HepG2 (cell line): ENCODE measurements around the gene NABP2. TPM values are rescaled to one million over a fixed set of nuclear protein-coding genes. Genes with fewer than 3 reads are reported as not detected.
A peak's percentile ranks its signal among the peaks of the same experiment; 100 is the strongest.

Source experiments
- BHLHE40 ChIP-seq: IDR thresholded peaks from 2 replicates; pipeline ENCODE4 v1.6.1; 2011; ENCODE audit warnings: low read length, improper control_type of control experiment
- CTCF ChIP-seq: sonication (generic); formaldehyde crosslinking; IDR thresholded peaks from 2 replicates; pipeline ENCODE4 v1.5.0; 2020; ENCODE audit warnings: mild to moderate bottlenecking, missing genetic modification reagents, moderate library complexity
- DRAP1 ChIP-seq: IDR thresholded peaks from 2 replicates; pipeline ENCODE4 v1.6.1; 2016; ENCODE audit warnings: missing genetic modification reagents, missing compliant biosample characterization
- E2F1 ChIP-seq: sonication (generic); formaldehyde crosslinking; IDR thresholded peaks from 2 replicates; pipeline ENCODE4 v1.5.0; 2020; ENCODE audit warnings: missing genetic modification reagents
- FOXK1 ChIP-seq: sonication (generic); formaldehyde crosslinking; IDR thresholded peaks from 2 replicates; pipeline ENCODE4 v1.4.0; 2020; ENCODE audit warnings: low read depth, missing genetic modification reagents, borderline replicate concordance
- FOXM1 ChIP-seq: sonication (generic); formaldehyde crosslinking; IDR thresholded peaks from 2 replicates; pipeline ENCODE4 v1.5.0; 2020; ENCODE audit warnings: missing genetic modification reagents
- HCFC1 ChIP-seq: fragments of 150-350 bp; IDR thresholded peaks from 2 replicates; pipeline ENCODE4 v1.6.1; 2014; ENCODE audit warnings: low read depth, low read length
- KDM1A ChIP-seq: IDR thresholded peaks from 2 replicates; pipeline ENCODE4 v1.6.1; 2016; ENCODE audit warnings: missing compliant biosample characterization
- KDM5B ChIP-seq: sonication (generic); formaldehyde crosslinking; IDR thresholded peaks from 2 replicates; pipeline ENCODE4 v1.4.0; 2020; ENCODE audit warnings: missing genetic modification reagents, mild to moderate bottlenecking, borderline replicate concordance
- KLF13 ChIP-seq: sonication (generic); formaldehyde crosslinking; IDR thresholded peaks from 2 replicates; pipeline ENCODE4 v1.4.0; 2020; ENCODE audit warnings: mild to moderate bottlenecking, missing genetic modification reagents
- MEIS2 ChIP-seq: sonication (generic); formaldehyde crosslinking; IDR thresholded peaks from 2 replicates; pipeline ENCODE4 v1.9.0; 2021; ENCODE audit warnings: mild to moderate bottlenecking, missing genetic modification reagents
- MYC ChIP-seq: sonication (generic); formaldehyde crosslinking; IDR thresholded peaks from 2 replicates; pipeline ENCODE4 v1.9.0; 2021; ENCODE audit warnings: missing genetic modification reagents, borderline replicate concordance
- NCOA2 ChIP-seq: sonication (generic); formaldehyde crosslinking; IDR thresholded peaks from 2 replicates; pipeline ENCODE4 v1.8.0; 2022; ENCODE audit warnings: inconsistent platforms
- PHF5A ChIP-seq: IDR thresholded peaks from one replicate; pipeline ENCODE4 v1.6.1; 2018; ENCODE audit warnings: low read depth, missing genetic modification reagents; ENCODE audit not compliant: unreplicated experiment
- RFXAP ChIP-seq: sonication (generic); formaldehyde crosslinking; IDR thresholded peaks from 2 replicates; pipeline ENCODE4 v1.4.0; 2020; ENCODE audit warnings: missing genetic modification reagents, borderline replicate concordance
- SKI ChIP-seq: fragments of 450-650 bp; IDR thresholded peaks from one replicate; pipeline ENCODE4 v1.6.1; 2018; ENCODE audit warnings: mild to moderate bottlenecking; ENCODE audit not compliant: partially characterized antibody
- SMYD3 ChIP-seq: sonication (generic); formaldehyde crosslinking; IDR thresholded peaks from 2 replicates; pipeline ENCODE4 v1.8.1; 2023; ENCODE audit warnings: mild to moderate bottlenecking, missing genetic modification reagents
- THAP7 ChIP-seq: sonication (generic); formaldehyde crosslinking; IDR thresholded peaks from 2 replicates; pipeline ENCODE4 v1.8.1; 2023; ENCODE audit warnings: mild to moderate bottlenecking, missing genetic modification reagents
- YY1 ChIP-seq: IDR thresholded peaks from 2 replicates; pipeline ENCODE4 v1.6.1; 2011; ENCODE audit warnings: low read length, low read depth, moderate library complexity, mild to moderate bottlenecking; ENCODE audit not compliant: insufficient read depth, insufficient replicate concordance
- ZBTB1 ChIP-seq: sonication (generic); formaldehyde crosslinking; IDR thresholded peaks from 2 replicates; pipeline ENCODE4 v1.4.0; 2020; ENCODE audit warnings: missing genetic modification reagents, borderline replicate concordance
- ZFP36 ChIP-seq: fragments of 150-350 bp; IDR thresholded peaks from 2 replicates; pipeline ENCODE4 v1.6.1; 2018; ENCODE audit warnings: borderline replicate concordance, low read length, low read depth; ENCODE audit not compliant: partially characterized antibody
- ZNF354B ChIP-seq: sonication (generic); formaldehyde crosslinking; IDR thresholded peaks from 2 replicates; pipeline ENCODE4 v1.8.0; 2022; ENCODE audit warnings: mild to moderate bottlenecking, missing genetic modification reagents
- ZNF430 ChIP-seq: sonication (generic); formaldehyde crosslinking; IDR thresholded peaks from 2 replicates; pipeline ENCODE4 v1.9.0; 2021; ENCODE audit warnings: mild to moderate bottlenecking, missing genetic modification reagents
- ZNF543 ChIP-seq: sonication (generic); formaldehyde crosslinking; IDR thresholded peaks from 2 replicates; pipeline ENCODE4 v1.4.0; 2020; ENCODE audit warnings: mild to moderate bottlenecking, missing genetic modification reagents
- ZNF567 ChIP-seq: sonication (generic); formaldehyde crosslinking; IDR thresholded peaks from 2 replicates; pipeline ENCODE4 v1.8.1; 2023; ENCODE audit warnings: mild to moderate bottlenecking, missing genetic modification reagents, borderline replicate concordance
- ZNF746 ChIP-seq: sonication (generic); formaldehyde crosslinking; IDR thresholded peaks from 2 replicates; pipeline ENCODE4 v1.8.0; 2022; ENCODE audit warnings: mild to moderate bottlenecking, missing genetic modification reagents
- ZSCAN31 ChIP-seq: sonication (generic); formaldehyde crosslinking; IDR thresholded peaks from 2 replicates; pipeline ENCODE4 v1.5.0; 2020; ENCODE audit warnings: low read depth, mild to moderate bottlenecking, missing genetic modification reagents
- polyA plus RNA-seq, 8 experiments: library from polyadenylated mRNA; depleted of rRNA in 3 of 8; stranded (reverse) in 7 of 8; unstranded in 1 of 8; fragments of >200 nt; fragmentation: Illumina TruSeq in 4 of 8; extraction: Trizol in 4 of 8; gene quantifications; 2 replicates each; pipeline versions ENCODE4 v1.2.1 to v1.2.3, GENCODE V29; 2011 to 2016; ENCODE audit warnings: low read depth in 4 of 8, missing spikeins in 1 of 8, mixed read lengths in 1 of 8; ENCODE audit not compliant: insufficient read depth in 1 of 8
- total RNA-seq, 5 experiments: library from RNA; depleted of rRNA; stranded (reverse); fragments of >200 nt; fragmentation: Illumina TruSeq; extraction: Trizol; gene quantifications; 2 replicates each; pipeline ENCODE4 v1.2.3, GENCODE V29; 2016; ENCODE audit warnings: low read depth in 1 of 5

NABP2 gene
- total and polyA plus RNA-seq, 2 of the 13 experiments (the other 11 are each of a cell fraction or from before 2014, with no cell fraction given), result 33.2 to 35.5 TPM

GRCh38 chr12:56189099-56189917 is 34.8 kb upstream of the NABP2 start, which contains the start of gene SMARCC2 (continued):
- no peak for TF ChIP-seq ZBTB1 (CRISPR knock-in tag)
- no peak for TF ChIP-seq KLF13
- TF ChIP-seq ZNF430 (CRISPR knock-in tag), result peak; percentile 71; the same call in 1 of the 2 replicates
- TF ChIP-seq KDM1A (CRISPR knock-in tag), result no peak
- 0 out of 2 replicates have a peak, but pooled peaks have one; percentile 12 for TF ChIP-seq FOXK1
- TF ChIP-seq ZFP36, result peak; percentile 99
- TF ChIP-seq YY1, result peak; percentile 80
- no peak for TF ChIP-seq THAP7 (CRISPR knock-in tag)
- TF ChIP-seq ZNF567 (CRISPR knock-in tag), result no peak
- peak; percentile 42; the same call in 1 of the 2 replicates for TF ChIP-seq MYC (CRISPR knock-in tag)
- TF ChIP-seq MEIS2 (CRISPR knock-in tag), result no peak
- TF ChIP-seq ZNF746 (CRISPR knock-in tag), result peak; percentile 48; the same call in 1 of the 2 replicates
- no peak for TF ChIP-seq PHF5A (CRISPR knock-in tag)
- TF ChIP-seq NCOA2 (CRISPR knock-in tag), result no peak
- 0 out of 2 replicates have a peak, but pooled peaks have one; percentile 33 for TF ChIP-seq RFXAP
- no peak for TF ChIP-seq FOXM1
- TF ChIP-seq DRAP1 (CRISPR knock-in tag), result no peak
- peak; percentile 2; the same call in 1 of the 2 replicates for TF ChIP-seq ZNF543
- no peak for TF ChIP-seq SMYD3
- peak; percentile 81 for TF ChIP-seq CTCF (CRISPR knock-in tag)
- TF ChIP-seq HCFC1, result 0 out of 2 replicates have a peak, but pooled peaks have one; percentile 20
- no peak for TF ChIP-seq ZNF354B (CRISPR knock-in tag)
- peak; percentile 19; the same call in 1 of the 2 replicates for TF ChIP-seq ZSCAN31
- TF ChIP-seq E2F1 (CRISPR knock-in tag), result 0 out of 2 replicates have a peak, but pooled peaks have one; percentile 27
- TF ChIP-seq KDM5B (CRISPR knock-in tag), result 0 out of 2 replicates have a peak, but pooled peaks have one; percentile 38
- TF ChIP-seq BHLHE40, result peak; percentile 50; the same call in 1 of the 2 replicates
- TF ChIP-seq SKI, result peak; percentile 57
